Measurements from ENCODE around the gene TPRX2.

- no peak for TF ChIP-seq CTCF (IDR thresholded peaks at IDR 0.05)
- no peak for TF ChIP-seq POLR2A (IDR thresholded peaks at IDR 0.05)
Observed at GRCh38 chr19:47899335-47899734, 40.3 kb downstream of the TPRX2 start.

All from uterus (tissue), 2 donors.